ENCODE measurements around the gene ISOC2.

Gene ISOC2

GRCh38 chr19:55436847-55437246 lies 24.6 kb downstream of the ISOC2 start:
- ATAC-seq (ENCODE audit: low read depth) (no peak), DNase-seq (ENCODE audit: low spot score) (no peak)
- no peak overlapping the region for H3K27ac ChIP-seq (ENCODE audit: poor library complexity, severe bottlenecking)
- no peaks in the 10 kb centered on the region for H3K9me3 ChIP-seq (ENCODE audit: severe bottlenecking)
- no peak for TF ChIP-seq CTCF (IDR thresholded peaks at IDR 0.05; ENCODE audit: poor library complexity, severe bottlenecking)
- no peaks in the 10 kb centered on the region for H3K4me1 ChIP-seq (ENCODE audit: insufficient read depth, poor library complexity, severe bottlenecking)
- H3K4me3 ChIP-seq (ENCODE audit: severe bottlenecking) = no peak overlapping the region
- peaks cover 31% of the 10 kb centered on the region for H3K27me3 ChIP-seq (ENCODE audit: insufficient read depth, poor library complexity, severe bottlenecking)
- no peaks in the 10 kb centered on the region for H3K36me3 ChIP-seq (ENCODE audit: low read depth)

DNA sequence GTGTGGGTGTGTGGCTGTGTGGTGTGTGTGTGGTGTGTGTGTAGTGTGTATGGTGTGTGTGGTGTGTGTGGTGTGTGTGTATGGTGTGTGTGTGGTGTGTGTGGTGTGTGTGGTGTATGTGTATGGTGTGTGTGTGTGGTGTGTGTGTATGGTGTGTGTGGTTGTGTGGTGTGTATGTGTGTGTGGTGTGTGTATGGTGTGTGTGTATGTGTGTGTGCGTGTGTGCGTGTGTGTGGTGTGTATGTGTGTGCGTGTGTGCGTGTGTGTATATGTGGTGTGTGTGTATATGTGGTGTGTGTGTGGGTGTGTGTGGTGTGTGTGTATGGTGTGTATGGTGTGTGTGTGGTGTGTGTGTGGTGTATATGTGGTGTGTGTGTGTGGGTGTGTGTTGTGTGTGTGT lies 26.4 kb downstream of the ISOC2 start:
- no peak for TF ChIP-seq CTCF (IDR thresholded peaks at IDR 0.05; ENCODE audit: poor library complexity, severe bottlenecking)
- DNase-seq (ENCODE audit: low spot score) (no peak), ATAC-seq (ENCODE audit: low read depth) (no peak)
- H3K27ac ChIP-seq (ENCODE audit: poor library complexity, severe bottlenecking) = no peak overlapping the region
- no peaks in the 10 kb centered on the region for H3K36me3 ChIP-seq (ENCODE audit: low read depth)
- H3K27me3 ChIP-seq (ENCODE audit: insufficient read depth, poor library complexity, severe bottlenecking) = peaks cover 17% of the 10 kb centered on the region
- no peaks in the 10 kb centered on the region for H3K4me1 ChIP-seq (ENCODE audit: insufficient read depth, poor library complexity, severe bottlenecking)
- H3K4me3 ChIP-seq (ENCODE audit: severe bottlenecking) = no peak overlapping the region
- no peaks in the 10 kb centered on the region for H3K9me3 ChIP-seq (ENCODE audit: severe bottlenecking)

DNA sequence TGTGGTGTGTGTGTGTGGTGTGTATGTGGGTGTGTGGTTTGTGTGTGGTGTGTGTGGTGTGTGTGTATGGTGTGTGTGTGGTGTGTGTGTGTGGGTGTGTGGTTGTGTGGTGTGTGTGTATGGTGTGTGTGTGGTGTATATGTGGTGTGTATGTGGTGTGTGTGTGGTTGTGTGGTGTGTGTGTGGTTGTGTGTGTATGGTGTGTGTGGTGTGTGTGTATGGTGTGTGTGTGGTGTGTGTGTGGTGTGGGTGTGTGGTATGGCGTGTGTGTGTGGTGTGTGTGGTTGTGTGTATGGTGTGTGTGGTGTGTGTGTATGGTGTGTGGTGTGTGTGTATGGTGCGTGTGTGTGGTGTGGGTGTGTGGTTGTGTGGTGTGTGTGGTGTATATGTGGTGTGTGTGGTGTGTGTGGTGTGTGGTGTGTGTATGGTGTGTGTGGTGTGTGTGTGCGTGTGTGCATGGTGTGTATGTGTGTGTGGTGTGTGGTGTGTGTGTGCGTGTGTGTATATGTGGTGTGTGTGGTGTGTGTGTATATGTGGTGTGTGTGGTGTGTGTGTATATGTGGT lies 27.0 kb downstream of the ISOC2 start:
- Histone ChIP-seq H3K4me1 (ENCODE audit: insufficient read depth, poor library complexity, severe bottlenecking) (no peaks in the 10 kb centered on the region), H3K36me3 (ENCODE audit: low read depth) (no peaks in the 10 kb centered on the region), H3K4me3 (ENCODE audit: severe bottlenecking) (no peak overlapping the region), H3K27ac (ENCODE audit: poor library complexity, severe bottlenecking) (no peak overlapping the region), H3K27me3 (ENCODE audit: insufficient read depth, poor library complexity, severe bottlenecking) (peaks cover 17% of the 10 kb centered on the region), H3K9me3 (ENCODE audit: severe bottlenecking) (no peaks in the 10 kb centered on the region)
- DNase-seq (ENCODE audit: low spot score) (no peak), ATAC-seq (ENCODE audit: low read depth) (no peak)
- TF ChIP-seq CTCF (IDR thresholded peaks at IDR 0.05; ENCODE audit: poor library complexity, severe bottlenecking) = no peak

GRCh38 chr19:55433292-55433691 lies 28.1 kb downstream of the ISOC2 start:
- DNase-seq (ENCODE audit: low spot score) = no peak
- H3K36me3 ChIP-seq (ENCODE audit: low read depth) = no peaks in the 10 kb centered on the region
- no peak overlapping the region for H3K27ac ChIP-seq (ENCODE audit: poor library complexity, severe bottlenecking)
- TF ChIP-seq CTCF (IDR thresholded peaks at IDR 0.05; ENCODE audit: poor library complexity, severe bottlenecking) = no peak
- no peak overlapping the region for H3K4me3 ChIP-seq (ENCODE audit: severe bottlenecking)
- H3K4me1 ChIP-seq (ENCODE audit: insufficient read depth, poor library complexity, severe bottlenecking) = no peaks in the 10 kb centered on the region
- no peak for ATAC-seq (ENCODE audit: low read depth)
- H3K9me3 ChIP-seq (ENCODE audit: severe bottlenecking) = no peaks in the 10 kb centered on the region
- peaks cover 12% of the 10 kb centered on the region for H3K27me3 ChIP-seq (ENCODE audit: insufficient read depth, poor library complexity, severe bottlenecking)

DNA sequence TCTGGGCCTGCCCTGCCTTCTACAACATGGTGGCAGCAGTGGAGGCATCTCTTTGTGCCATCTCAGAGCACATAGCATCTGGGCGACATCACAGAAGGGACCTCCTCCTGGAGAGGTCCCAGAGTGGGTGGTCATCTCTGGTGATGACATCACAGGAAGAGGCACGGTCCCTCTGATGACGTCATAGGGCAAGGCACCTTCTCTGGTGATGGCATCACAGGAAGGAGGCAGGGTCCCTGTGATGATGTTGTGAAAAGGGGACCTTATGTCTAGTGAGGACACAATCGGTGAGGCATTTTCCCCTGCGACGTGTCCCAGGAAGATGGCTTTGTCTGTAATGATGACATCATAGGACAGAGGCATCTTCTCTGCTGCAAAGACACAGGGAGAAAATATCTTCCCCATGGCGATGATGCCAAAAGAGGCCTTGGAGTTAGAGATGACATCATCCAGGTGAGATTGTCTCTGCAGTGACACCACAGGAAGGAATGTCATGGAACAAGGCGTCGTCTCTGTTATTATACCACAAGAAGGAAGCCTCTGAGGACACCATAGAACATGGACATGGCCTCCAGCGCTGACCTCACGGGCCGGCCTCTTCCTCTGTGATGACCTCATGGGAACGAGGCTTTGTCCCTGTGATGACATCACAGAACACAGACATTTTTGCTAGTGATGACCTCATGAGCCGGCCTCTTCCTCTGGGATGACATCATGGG lies 29.0 kb downstream of the ISOC2 start:
- TF ChIP-seq CTCF (IDR thresholded peaks at IDR 0.05; ENCODE audit: poor library complexity, severe bottlenecking) = no peak
- no peaks in the 10 kb centered on the region for H3K9me3 ChIP-seq (ENCODE audit: severe bottlenecking)
- H3K27ac ChIP-seq (ENCODE audit: poor library complexity, severe bottlenecking) = no peak overlapping the region
- ATAC-seq (ENCODE audit: low read depth) (no peak), DNase-seq (ENCODE audit: low spot score) (no peak)
- H3K36me3 ChIP-seq (ENCODE audit: low read depth) = no peaks in the 10 kb centered on the region
- no peak overlapping the region for H3K4me3 ChIP-seq (ENCODE audit: severe bottlenecking)
- H3K27me3 ChIP-seq (ENCODE audit: insufficient read depth, poor library complexity, severe bottlenecking) = peaks cover 12% of the 10 kb centered on the region
- no peaks in the 10 kb centered on the region for H3K4me1 ChIP-seq (ENCODE audit: insufficient read depth, poor library complexity, severe bottlenecking)
